HG03108 (cell line): ENCODE data around the gene NR4A1.

ENCODE experiments used
- ATAC-seq: cut with Tn5 transposase; IDR thresholded peaks from one replicate; pipeline ENCODE4 v1.9.1; 2021; ENCODE audit warnings: moderate library complexity; ENCODE audit not compliant: unreplicated experiment

NR4A1 gene

GRCh38 chr12:52050758-52051541 lies at the start of gene NR4A1:
NR4A1 (plus strand) TSS chr12:52051442; CDS start chr12:52054329, 2,887 bp downstream.
- peak; percentile 70 for ATAC-seq

GRCh38 chr12:52003016-52003550 lies 48.2 kb upstream of the NR4A1 start:
- ATAC-seq = no peak

- ATAC-seq = no peak
These were observed 47.7 kb upstream of the NR4A1 start for GRCh38 chr12:52003591-52003990.

- ATAC-seq = no peak
These were observed 47.1 kb upstream of the NR4A1 start for GRCh38 chr12:52004042-52004648.

- no peak for ATAC-seq
These were observed 45.9 kb upstream of the NR4A1 start for GRCh38 chr12:52005218-52005902.

- peak; percentile 78 for ATAC-seq
These were observed 45.1 kb upstream of the NR4A1 start for GRCh38 chr12:52005903-52006703.

- no peak for ATAC-seq
These were observed 44.5 kb upstream of the NR4A1 start, which contains the start of gene TAMALIN for GRCh38 chr12:52006726-52007157. TAMALIN (plus strand) TSS chr12:52006946; CDS start chr12:52007020, 74 bp downstream.

GRCh38 chr12:52007158-52007921 lies 43.9 kb upstream of the NR4A1 start:
- no peak for ATAC-seq

- ATAC-seq = no peak
These were observed 43.2 kb upstream of the NR4A1 start for GRCh38 chr12:52007982-52008510.

- no peak for ATAC-seq
These were observed 42.0 kb upstream of the NR4A1 start for GRCh38 chr12:52009081-52009751.

- ATAC-seq = no peak
These were observed 41.1 kb upstream of the NR4A1 start for GRCh38 chr12:52010152-52010622.

GRCh38 chr12:52010692-52011601 lies 40.3 kb upstream of the NR4A1 start:
- no peak for ATAC-seq

GRCh38 chr12:52011602-52012214 lies 39.5 kb upstream of the NR4A1 start:
- ATAC-seq = no peak

GRCh38 chr12:52013626-52014310 lies 37.5 kb upstream of the NR4A1 start:
- ATAC-seq = no peak

- no peak for ATAC-seq
These were observed 36.4 kb upstream of the NR4A1 start for GRCh38 chr12:52014567-52015530.
